ENCODE measurements around the gene SKIC8.

Gene SKIC8

GRCh38 chr15:78299101-78299930 lies at the start of gene SKIC8:
SKIC8 (minus strand) TSS chr15:78299609; CDS start chr15:78295686, 3,923 bp downstream.
- DNase-seq, result peak; percentile 64

GRCh38 chr15:78347586-78348543 lies 48.5 kb upstream of the SKIC8 start:
- DNase-seq, result no peak

- no peak for DNase-seq
Observed at GRCh38 chr15:78345396-78346125, 46.2 kb upstream of the SKIC8 start.

- DNase-seq, result no peak
Observed at GRCh38 chr15:78343276-78344060, 44.1 kb upstream of the SKIC8 start.

- DNase-seq, result no peak
Observed at GRCh38 chr15:78342021-78342420, 42.6 kb upstream of the SKIC8 start.

GRCh38 chr15:78341057-78341987 lies 41.9 kb upstream of the SKIC8 start:
- DNase-seq, result no peak

GRCh38 chr15:78340231-78341056 lies 41.0 kb upstream of the SKIC8 start, which contains the start of gene CRABP1:
CRABP1 (plus strand) TSS chr15:78340353; CDS start chr15:78340429, 76 bp downstream.
- DNase-seq, result no peak

- DNase-seq, result no peak
Observed at GRCh38 chr15:78339559-78339958, 40.1 kb upstream of the SKIC8 start.

- DNase-seq, result no peak
Observed at GRCh38 chr15:78338781-78339180, 39.4 kb upstream of the SKIC8 start.

GRCh38 chr15:78335985-78336384 lies 36.6 kb upstream of the SKIC8 start:
- DNase-seq, result no peak

GRCh38 chr15:78334845-78335244 lies 35.4 kb upstream of the SKIC8 start:
- DNase-seq, result no peak

GRCh38 chr15:78329625-78330024 lies 30.2 kb upstream of the SKIC8 start:
- DNase-seq, result no peak

GRCh38 chr15:78327466-78327865 lies 28.1 kb upstream of the SKIC8 start:
- DNase-seq, result no peak

GRCh38 chr15:78325092-78325843 lies 25.9 kb upstream of the SKIC8 start:
- no peak for DNase-seq

GRCh38 chr15:78324144-78324543 lies 24.7 kb upstream of the SKIC8 start:
- DNase-seq, result no peak

- no peak for DNase-seq
Observed at GRCh38 chr15:78323693-78324092, 24.3 kb upstream of the SKIC8 start.

GRCh38 chr15:78322724-78323521 lies 23.5 kb upstream of the SKIC8 start:
- no peak for DNase-seq

GRCh38 chr15:78322243-78322642 lies 22.8 kb upstream of the SKIC8 start:
- DNase-seq, result no peak
